H1 (cell line): ENCODE results near the gene SPSB3. TPM values are rescaled to one million over a fixed set of nuclear protein-coding genes. Genes with fewer than 3 reads are reported as not detected.

Experiments used
- CTCF ChIA-PET: fragments of 300-600 bp; sonication (Branson Sonifier 250); formaldehyde crosslinking; loops from one replicate; lab custom pipeline; 2021; ENCODE audit not compliant: partially characterized antibody; lab: Charles Lee
- POLR2A ChIA-PET: fragments of 300-600 bp; sonication (Branson Sonifier 250); formaldehyde crosslinking; loops from one replicate; lab custom pipeline; 2021; ENCODE audit warnings: inconsistent platforms; ENCODE audit not compliant: partially characterized antibody; lab: Charles Lee
- DNase-seq, 2 experiments: peaks; one replicate each; pipeline versions ENCODE4 v3.0.0 to v3.0.0-alpha.2; 2010 to 2022; ENCODE audit warnings: low spot score in 2 of 2, low read depth in 1 of 2, mixed read lengths in 1 of 2
- FAIRE-seq: peaks from 2 replicates; lab custom pipeline; 2011; peaks lifted over from hg19 to GRCh38; lab: Jason Lieb, UNC
- H2AFZ ChIP-seq: 2 replicates; pipeline ENCODE4 v1.8.1; 2012; ENCODE audit warnings: low read length, inconsistent platforms
- H2AK5ac ChIP-seq: 2 replicates; pipeline ENCODE4 v1.6.1; 2013; ENCODE audit warnings: low read depth, low read length
- H2BK120ac ChIP-seq: replicated peaks from 2 replicates; pipeline ENCODE3; 2013; ENCODE audit warnings: low read depth, low read length, inconsistent platforms
- H2BK12ac ChIP-seq: 2 replicates; pipeline ENCODE4 v1.6.1; 2013; ENCODE audit warnings: low read depth, low read length
- H2BK15ac ChIP-seq: 2 replicates; pipeline ENCODE4 v1.6.1; 2013; ENCODE audit warnings: low read length
- H2BK20ac ChIP-seq: 2 replicates; pipeline ENCODE4 v1.6.1; 2013; ENCODE audit warnings: low read length
- H2BK5ac ChIP-seq: 2 replicates; pipeline ENCODE4 v1.6.1; 2013; ENCODE audit warnings: low read depth, low read length
- H3K14ac ChIP-seq: 2 replicates; pipeline ENCODE4 v1.6.1; 2013; ENCODE audit warnings: inconsistent platforms; ENCODE audit not compliant: insufficient read length
- H3K18ac ChIP-seq: 2 replicates; pipeline ENCODE4 v1.6.1; 2013; ENCODE audit warnings: low read length; ENCODE audit errors: extremely low read depth
- H3K23ac ChIP-seq: 2 replicates; pipeline ENCODE4 v1.6.1; 2013; ENCODE audit warnings: inconsistent platforms; ENCODE audit not compliant: insufficient read length
- H3K23me2 ChIP-seq: 2 replicates; pipeline ENCODE4 v1.6.1; 2013; ENCODE audit warnings: low read depth, low read length
- H3K27ac ChIP-seq: 2 replicates; pipeline ENCODE4 v1.6.1; 2011; ENCODE audit warnings: low read depth, low read length, inconsistent platforms
- H3K27me3 ChIP-seq, 4 experiments: replicated peaks in 1 of 4; 1 replicate in 1 of 4; 2 replicates in 3 of 4; pipeline versions ENCODE4 v1.6.1 to v1.8.1; 2011 to 2013; ENCODE audit warnings: low read length in 3 of 4, mild to moderate bottlenecking in 3 of 4, inconsistent platforms in 2 of 4, mixed read lengths in 2 of 4, moderate library complexity in 1 of 4; ENCODE audit not compliant: control insufficient read depth in 3 of 4, insufficient read depth in 3 of 4; ENCODE audit errors: extremely low read depth in 1 of 4
- H3K36me3 ChIP-seq, 4 experiments: 2 replicates each; pipeline versions ENCODE4 v1.6.1 to v1.8.1; 2011 to 2013; ENCODE audit warnings: mild to moderate bottlenecking in 4 of 4, low read length in 3 of 4, moderate library complexity in 2 of 4, control low read depth in 1 of 4, inconsistent platforms in 1 of 4; ENCODE audit not compliant: insufficient read depth in 4 of 4, control insufficient read depth in 2 of 4
- H3K4ac ChIP-seq: replicated peaks from 2 replicates; pipeline ENCODE3; 2013; ENCODE audit warnings: low read length, low read depth, mixed read lengths, inconsistent platforms; ENCODE audit not compliant: insufficient read length
- H3K4me1 ChIP-seq, 4 experiments: replicated peaks in 1 of 4; 1 replicate in 1 of 4; 2 replicates in 3 of 4; pipeline versions ENCODE4 v1.6.1 to v1.8.1; 2011 to 2013; ENCODE audit warnings: low read length in 3 of 4, inconsistent platforms in 2 of 4, mixed read lengths in 1 of 4; ENCODE audit not compliant: insufficient read depth in 4 of 4, control insufficient read depth in 3 of 4
- H3K4me2 ChIP-seq, 2 experiments: 2 replicates each; pipeline versions ENCODE4 v1.6.1 to v1.8.1; 2011 to 2013; ENCODE audit warnings: low read depth in 2 of 2, low read length in 2 of 2, control low read depth in 1 of 2, inconsistent platforms in 1 of 2, mild to moderate bottlenecking in 1 of 2; ENCODE audit not compliant: insufficient read depth in 1 of 2
- H3K4me3 ChIP-seq, 4 experiments: fragments of 200-600, 300-600 bp in 1 of 4; sonication (generic), shearing (Covaris generic), sonication (Bioruptor Twin) in 1 of 4; 2 replicates each; pipeline versions ENCODE4 v1.5.1 to v1.8.1; 2011 to 2016; ENCODE audit warnings: low read length in 4 of 4, low read depth in 3 of 4, control low read depth in 2 of 4, inconsistent platforms in 2 of 4, mild to moderate bottlenecking in 2 of 4, mixed read lengths in 1 of 4, moderate library complexity in 1 of 4; ENCODE audit not compliant: insufficient read depth in 2 of 4; ENCODE audit errors: extremely low read depth in 1 of 4
- H3K56ac ChIP-seq: replicated peaks from 2 replicates; pipeline ENCODE3; 2013; ENCODE audit warnings: low read depth, mild to moderate bottlenecking, mixed read lengths, low read length, inconsistent platforms; ENCODE audit not compliant: insufficient read length
- H3K79me1 ChIP-seq: 2 replicates; pipeline ENCODE4 v1.6.1; 2013; ENCODE audit warnings: low read depth, low read length, control low read depth
- H3K79me2 ChIP-seq, 2 experiments: 2 replicates each; pipeline versions ENCODE4 v1.6.1 to v1.8.1; 2012 to 2013; ENCODE audit warnings: low read length in 2 of 2, mild to moderate bottlenecking in 2 of 2, inconsistent platforms in 1 of 2; ENCODE audit not compliant: insufficient read depth in 2 of 2, control insufficient read depth in 1 of 2
- H3K9ac ChIP-seq, 4 experiments: replicated peaks in 1 of 4; 1 replicate in 1 of 4; 2 replicates in 3 of 4; pipeline versions ENCODE4 v1.6.1 to v1.8.1; 2011 to 2013; ENCODE audit warnings: low read depth in 3 of 4, low read length in 3 of 4, control low read depth in 2 of 4, mild to moderate bottlenecking in 2 of 4, moderate library complexity in 2 of 4, inconsistent platforms in 1 of 4; ENCODE audit errors: extremely low read depth in 1 of 4
- H3K9me3 ChIP-seq, 2 experiments: 2 replicates each; pipeline versions ENCODE4 v1.6.1 to v1.8.1; 2012 to 2013; ENCODE audit warnings: mild to moderate bottlenecking in 2 of 2, moderate library complexity in 2 of 2, control low read depth in 1 of 2, inconsistent platforms in 1 of 2, low read depth in 1 of 2, low read length in 1 of 2, mixed read lengths in 1 of 2; ENCODE audit not compliant: insufficient read depth in 2 of 2
- H4K20me1 ChIP-seq, 2 experiments: replicated peaks in 1 of 2; 2 replicates each; pipeline versions ENCODE3 to v1.8.1; 2011 to 2013; ENCODE audit warnings: inconsistent platforms in 2 of 2, low read length in 2 of 2, mild to moderate bottlenecking in 1 of 2; ENCODE audit not compliant: insufficient read depth in 2 of 2, control insufficient read depth in 1 of 2
- H4K5ac ChIP-seq: 2 replicates; pipeline ENCODE4 v1.6.1; 2013; ENCODE audit warnings: low read length, low read depth, mixed read lengths, inconsistent platforms; ENCODE audit not compliant: insufficient read length
- H4K8ac ChIP-seq: 2 replicates; pipeline ENCODE4 v1.8.0; 2013; ENCODE audit warnings: mild to moderate bottlenecking, moderate library complexity, low read length, inconsistent platforms; ENCODE audit not compliant: insufficient read depth; ENCODE audit errors: extremely low read depth
- H4K91ac ChIP-seq: replicated peaks from 2 replicates; pipeline ENCODE3; 2013; ENCODE audit warnings: low read length, mixed read lengths, inconsistent platforms; ENCODE audit not compliant: insufficient read length
- ATF3 ChIP-seq: IDR thresholded peaks from 2 replicates; pipeline ENCODE4 v1.6.1; 2011; ENCODE audit warnings: low read depth, mild to moderate bottlenecking, low read length; ENCODE audit not compliant: insufficient read depth
- BRCA1 ChIP-seq: IDR thresholded peaks from 2 replicates; pipeline ENCODE4 v1.6.1; 2012; ENCODE audit warnings: low read depth, low read length, improper control_type of control experiment
- CBX5 ChIP-seq: fragments of 300-800, 300-1000 bp; sonication (generic); IDR thresholded peaks from 2 replicates; pipeline ENCODE4 v1.7.1; 2016; ENCODE audit warnings: antibody characterized with exemption, low read length, low read depth
- CTBP2 ChIP-seq: IDR thresholded peaks from 2 replicates; pipeline ENCODE4 v1.7.0; 2011; ENCODE audit warnings: borderline replicate concordance, mild to moderate bottlenecking, moderate library complexity, mixed read lengths, low read length; ENCODE audit not compliant: insufficient read depth, insufficient read length
- EGR1 ChIP-seq: IDR thresholded peaks from 2 replicates; pipeline ENCODE4 v1.6.1; 2011; ENCODE audit warnings: low read depth, low read length, borderline replicate concordance
- HDAC2 ChIP-seq, 2 experiments: fragments of 300-600 bp in 1 of 2; sonication (generic) in 1 of 2; IDR thresholded peaks; 2 replicates each; pipeline ENCODE4 v1.6.1; 2011 to 2012; ENCODE audit warnings: low read depth in 2 of 2, low read length in 2 of 2, mild to moderate bottlenecking in 2 of 2, moderate library complexity in 2 of 2, borderline replicate concordance in 1 of 2, inconsistent platforms in 1 of 2
- JUND ChIP-seq: IDR thresholded peaks from 2 replicates; pipeline ENCODE4 v1.6.1; 2011; ENCODE audit warnings: mild to moderate bottlenecking, improper control_type of control experiment, low read length
- KDM5A ChIP-seq: fragments of 200-600 bp; IDR thresholded peaks from 2 replicates; pipeline ENCODE4 v1.7.1; 2012; ENCODE audit warnings: mild to moderate bottlenecking, low read length, inconsistent platforms, mixed read lengths
- RBBP5 ChIP-seq: IDR thresholded peaks from 2 replicates; pipeline ENCODE4 v1.7.1; 2012; ENCODE audit warnings: low read depth, mild to moderate bottlenecking, inconsistent platforms, low read length, moderate library complexity, borderline replicate concordance
- SAP30 ChIP-seq: fragments of 300-600 bp; sonication (generic); IDR thresholded peaks from 2 replicates; pipeline ENCODE4 v1.7.1; 2012; ENCODE audit warnings: low read length, moderate library complexity, mild to moderate bottlenecking, inconsistent platforms; ENCODE audit not compliant: insufficient read depth, insufficient replicate concordance
- YY1 ChIP-seq: IDR thresholded peaks from 2 replicates; pipeline ENCODE4 v1.6.1; 2011; ENCODE audit warnings: low read depth, mild to moderate bottlenecking, low read length
- WGBS, 2 experiments: shearing (Covaris generic) in 1 of 2; methylation state at CpG; one replicate each; pipeline versions ENCODE4 v1.1.6 to v1.1.7; 2013 to 2015; ENCODE audit warnings: low lambda C conversion rate in 2 of 2, mixed read lengths in 2 of 2, inconsistent platforms in 1 of 2, low coverage in 1 of 2, missing lambda C conversion rate in 1 of 2; ENCODE audit not compliant: insufficient replicate concordance in 2 of 2, insufficient coverage in 1 of 2, insufficient read length in 1 of 2; ENCODE audit errors: extremely low coverage in 1 of 2, missing lambda C conversion rate in 1 of 2; 5-methylcytosine and 5-hydroxymethylcytosine counted together
- polyA plus RNA-seq, 7 experiments: library from polyadenylated mRNA; depleted of rRNA in 3 of 7; stranded (reverse) in 5 of 7; unstranded in 2 of 7; fragments of >200 nt in 5 of 7; fragments of 200-250 nt in 2 of 7; gene quantifications; 1 replicate in 5 of 7; 2 replicates in 1 of 7; 4 replicates in 1 of 7; pipeline versions ENCODE4 v1.2.1 to v1.2.3, GENCODE V29; 2011 to 2013; ENCODE audit warnings: missing spikeins in 2 of 7, mixed read lengths in 2 of 7
- total RNA-seq: library from RNA; stranded (reverse); fragmentation: NEBNext Ultra II Directional; extraction: Animal tissue kit (Norgen Biotek cat#: 25700); gene quantifications from 2 replicates; pipeline ENCODE4 v1.2.1, GENCODE V29; 2021

Gene SPSB3
- total and polyA plus RNA-seq, 2 of the 8 experiments (the other 6 are each of a cell fraction or from before 2014, with no cell fraction given), result 22.5 to 37.8 TPM

DNA sequence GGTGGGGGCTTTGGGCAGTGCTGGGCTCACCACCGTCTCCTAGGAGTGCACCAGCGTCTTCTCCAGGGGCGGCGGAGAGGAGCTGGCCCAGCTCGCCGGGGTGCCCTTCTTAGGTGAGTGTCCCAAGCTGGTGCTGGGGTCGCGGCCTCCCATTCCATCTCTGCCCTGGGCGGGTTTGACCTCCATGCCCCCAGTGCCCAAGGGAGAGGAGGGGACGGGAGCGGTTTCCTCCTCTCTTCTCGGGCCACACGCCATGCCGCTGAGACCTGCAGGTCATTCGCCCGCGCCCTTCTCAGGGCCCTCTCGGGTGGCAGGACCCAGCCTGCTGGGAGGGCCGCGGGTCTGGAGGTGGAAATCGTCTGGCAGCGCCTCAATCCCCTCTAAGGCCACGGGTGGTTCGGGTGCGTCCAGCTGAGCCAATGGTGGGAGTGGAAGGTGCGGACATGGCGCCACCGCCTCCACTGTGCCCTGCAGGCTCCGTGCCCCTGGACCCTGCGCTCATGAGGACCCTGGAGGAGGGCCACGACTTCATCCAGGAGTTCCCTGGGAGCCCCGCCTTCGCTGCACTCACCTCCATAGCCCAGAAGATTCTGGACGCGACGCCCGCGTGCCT lies 5.8 kb upstream of the SPSB3 start:
- Histone ChIP-seq H2AFZ (no peak overlapping the region), H2BK5ac (no peak overlapping the region), H4K5ac (no peak overlapping the region), H4K20me1 (peaks cover 20 to 21% of the 10 kb centered on the region in 2 experiments), H2BK12ac (no peak overlapping the region), H3K23me2 (peaks cover 3% of the 10 kb centered on the region; the same call in 1 of the 2 replicates), H3K9ac (no peak overlapping the region), H2BK15ac (no peak overlapping the region), H3K79me1 (peaks cover 13% of the 10 kb centered on the region; the same call in 1 of the 2 replicates), H3K27ac (no peak overlapping the region), H2AK5ac (no peak overlapping the region), H3K9me3 (no peaks in the 10 kb centered on the region), H3K36me3 (peaks cover 0 to 44% (median 2%) of the 10 kb centered on the region in 4 experiments; a peak in 4 of 8 replicates), H2BK20ac (no peak overlapping the region), H3K18ac (no peak overlapping the region), H3K14ac (no peak overlapping the region), H4K91ac (no peak overlapping the region), H3K23ac (no peak overlapping the region), H3K27me3 (no peaks in the 10 kb centered on the region), H3K4ac (no peak overlapping the region), H4K8ac (no peak overlapping the region), H3K79me2 (peaks cover 0 to 33% of the 10 kb centered on the region in 2 experiments; a peak in 3 of 4 replicates), H3K56ac (no peak overlapping the region), H3K4me1 (no peaks in the 10 kb centered on the region; a peak in 1 of 7 replicates), H2BK120ac (no peak overlapping the region), H3K4me2 (no peak overlapping the region), H3K4me3 (no peak overlapping the region)
- DNase-seq (no peak), FAIRE-seq (no peak)
- CTCF ChIA-PET, result interaction anchor here (1.8 kb wide), 1 partner anchor 64 kb away, joined by 7 read pairs; no protein-coding TSS in a partner anchor
- WGBS, 2 experiments, result 95% methylated on average over 19 of the region's 38 CpGs; no CpG with 5 or more reads in 1 of the 2 experiments
- POLR2A ChIA-PET, result interaction anchor here (1.3 to 4.0 kb wide), 6 partner anchors 9 to 33 kb away, joined by 3 to 15 read pairs (median 4); partner anchors contain the start of genes EME2, MRPS34 and NME3
- TF ChIP-seq JUND (no peak), RBBP5 (no peak), SAP30 (no peak), CBX5 (no peak), ATF3 (no peak), YY1 (no peak), CTBP2 (no peak), KDM5A (no peak), BRCA1 (no peak), EGR1 (no peak), HDAC2 (IDR thresholded peaks at IDR 0.05; ENCODE audit: borderline replicate concordance in 1 of 2, low read depth in 2 of 2, low read length in 2 of 2) (no peak)
